GM12874 (cell line): Measurements from ENCODE around the gene EMSY.

ENCODE experiments used
- CTCF ChIP-seq: IDR thresholded peaks from 2 replicates; pipeline ENCODE4 v1.5.1; 2011; ENCODE audit warnings: low read depth, mild to moderate bottlenecking, control low read depth, low read length, moderate library complexity; ENCODE audit not compliant: insufficient read depth

The EMSY gene

GRCh38 chr11:76459299-76459698 lies 14.5 kb downstream of the EMSY start:
- no peak for TF ChIP-seq CTCF

- TF ChIP-seq CTCF: no peak
Observed at GRCh38 chr11:76459846-76460245, 15.0 kb downstream of the EMSY start.

GRCh38 chr11:76462317-76462716 lies 17.5 kb downstream of the EMSY start:
- no peak for TF ChIP-seq CTCF

- no peak for TF ChIP-seq CTCF
Observed at GRCh38 chr11:76465701-76466100, 20.9 kb downstream of the EMSY start.

GRCh38 chr11:76466666-76467065 lies 21.8 kb downstream of the EMSY start:
- no peak for TF ChIP-seq CTCF

- TF ChIP-seq CTCF: no peak
Observed at GRCh38 chr11:76469141-76469540, 24.3 kb downstream of the EMSY start.

- no peak for TF ChIP-seq CTCF
Observed at GRCh38 chr11:76471382-76471781, 26.6 kb downstream of the EMSY start.

GRCh38 chr11:76480241-76480640 lies 35.4 kb downstream of the EMSY start:
- no peak for TF ChIP-seq CTCF
